H9 (cell line): ENCODE measurements around the gene MS4A15. TPM values are rescaled to one million over a fixed set of nuclear protein-coding genes. Genes with fewer than 3 reads are reported as not detected.

Experiments used
- DNase-seq: peaks from one replicate; pipeline ENCODE4 v3.0.0-alpha.2; 2017
- H2AFZ ChIP-seq: one replicate; pipeline ENCODE4 v1.6.1; 2013; ENCODE audit warnings: mild to moderate bottlenecking, low read length, control low read depth, moderate library complexity
- H2AK5ac ChIP-seq: 2 replicates; pipeline ENCODE4 v1.6.1; 2013; ENCODE audit warnings: low read length, control low read depth, mixed read lengths; ENCODE audit not compliant: insufficient read length
- H2BK120ac ChIP-seq: one replicate; pipeline ENCODE4 v1.6.1; 2013; ENCODE audit warnings: low read depth, mild to moderate bottlenecking, low read length, control low read depth, inconsistent platforms; ENCODE audit not compliant: poor library complexity, severe bottlenecking
- H2BK12ac ChIP-seq: 2 replicates; pipeline ENCODE4 v1.6.1; 2013; ENCODE audit warnings: low read length, control low read depth, mixed read lengths, low read depth; ENCODE audit not compliant: insufficient read length
- H2BK15ac ChIP-seq: 2 replicates; pipeline ENCODE4 v1.6.1; 2013; ENCODE audit warnings: low read depth, low read length, control low read depth
- H2BK20ac ChIP-seq: one replicate; pipeline ENCODE4 v1.6.1; 2013; ENCODE audit warnings: low read depth, mild to moderate bottlenecking, low read length, control low read depth, inconsistent platforms; ENCODE audit not compliant: poor library complexity, severe bottlenecking
- H2BK5ac ChIP-seq: 2 replicates; pipeline ENCODE4 v1.6.1; 2013; ENCODE audit warnings: low read length, control low read depth, mixed read lengths; ENCODE audit not compliant: insufficient read length
- H3K14ac ChIP-seq: 2 replicates; pipeline ENCODE4 v1.6.1; 2013; ENCODE audit warnings: low read length, control low read depth; ENCODE audit not compliant: insufficient read depth
- H3K18ac ChIP-seq: 2 replicates; pipeline ENCODE4 v1.6.1; 2013; ENCODE audit warnings: low read depth, mild to moderate bottlenecking, mixed read lengths, low read length, control low read depth; ENCODE audit not compliant: insufficient read length
- H3K23ac ChIP-seq: 2 replicates; pipeline ENCODE4 v1.6.1; 2013; ENCODE audit warnings: low read length, control low read depth, mixed read lengths, low read depth; ENCODE audit not compliant: insufficient read length
- H3K23me2 ChIP-seq: 2 replicates; pipeline ENCODE4 v1.6.1; 2013; ENCODE audit warnings: low read depth, mild to moderate bottlenecking, mixed read lengths, low read length, control low read depth; ENCODE audit not compliant: insufficient read length, poor library complexity, severe bottlenecking
- H3K27ac ChIP-seq: 2 replicates; pipeline ENCODE4 v1.5.1; 2013; ENCODE audit warnings: low read length, control low read depth, mixed read lengths, low read depth; ENCODE audit not compliant: insufficient read length
- H3K27me3 ChIP-seq: 2 replicates; pipeline ENCODE4 v1.6.1; 2013; ENCODE audit warnings: low read length, control low read depth, inconsistent platforms; ENCODE audit not compliant: insufficient read depth
- H3K4ac ChIP-seq: 2 replicates; pipeline ENCODE4 v1.6.1; 2013; ENCODE audit warnings: low read depth, mild to moderate bottlenecking, control low read depth, inconsistent platforms, low read length, moderate library complexity
- H3K4me1 ChIP-seq: 2 replicates; pipeline ENCODE4 v1.6.1; 2013; ENCODE audit warnings: low read length, control low read depth, inconsistent platforms; ENCODE audit not compliant: insufficient read depth
- H3K4me2 ChIP-seq: 2 replicates; pipeline ENCODE4 v1.6.1; 2013; ENCODE audit warnings: low read length, control low read depth, mixed read lengths; ENCODE audit not compliant: insufficient read length, insufficient read depth
- H3K56ac ChIP-seq: 2 replicates; pipeline ENCODE4 v1.6.1; 2013; ENCODE audit warnings: low read depth, mild to moderate bottlenecking, mixed read lengths, low read length, control low read depth; ENCODE audit not compliant: insufficient read length
- H3K79me1 ChIP-seq: 2 replicates; pipeline ENCODE4 v1.6.1; 2013; ENCODE audit warnings: low read depth, mild to moderate bottlenecking, moderate library complexity, low read length, control low read depth, inconsistent platforms; ENCODE audit not compliant: insufficient read depth, poor library complexity, severe bottlenecking
- H3K79me2 ChIP-seq: 2 replicates; pipeline ENCODE4 v1.6.1; 2013; ENCODE audit warnings: low read length, control low read depth, inconsistent platforms; ENCODE audit not compliant: insufficient read depth
- H3K9ac ChIP-seq: 2 replicates; pipeline ENCODE4 v1.6.1; 2013; ENCODE audit warnings: low read length, control low read depth, mixed read lengths; ENCODE audit not compliant: insufficient read length; ENCODE audit errors: extremely low read depth
- H3K9me3 ChIP-seq: one replicate; pipeline ENCODE4 v1.6.1; 2013; ENCODE audit warnings: low read depth, low read length, inconsistent platforms; ENCODE audit not compliant: control insufficient read depth
- H3T11ph ChIP-seq: one replicate; pipeline ENCODE4 v1.6.1; 2013; ENCODE audit warnings: mild to moderate bottlenecking, low read length, control low read depth, inconsistent platforms
- H4K20me1 ChIP-seq: one replicate; pipeline ENCODE4 v1.6.1; 2013; ENCODE audit not compliant: control insufficient read depth, insufficient read length, insufficient read depth
- H4K5ac ChIP-seq: 2 replicates; pipeline ENCODE4 v1.6.1; 2013; ENCODE audit warnings: low read depth, mild to moderate bottlenecking, mixed read lengths, low read length, control low read depth; ENCODE audit not compliant: insufficient read length
- H4K8ac ChIP-seq: replicated peaks from 2 replicates; pipeline ENCODE4 v1.6.1; 2013; ENCODE audit warnings: low read length, control low read depth, mixed read lengths, low read depth; ENCODE audit not compliant: insufficient read length
- H4K91ac ChIP-seq: 2 replicates; pipeline ENCODE4 v1.6.1; 2013; ENCODE audit warnings: low read depth, mild to moderate bottlenecking, moderate library complexity, mixed read lengths, low read length, control low read depth; ENCODE audit not compliant: insufficient read length
- H3K27ac Mint-ChIP-seq, 3 experiments: 2 replicates in 2 of 3; 3 replicates in 1 of 3; pipeline ENCODE4 v1.8.0; 2020 to 2021; ENCODE audit warnings: mixed read lengths in 3 of 3, mild to moderate bottlenecking in 1 of 3, moderate library complexity in 1 of 3
- H3K27me3 Mint-ChIP-seq: 2 replicates; pipeline ENCODE4 v1.8.0; 2021; ENCODE audit warnings: low read depth, mild to moderate bottlenecking, moderate library complexity, mixed read lengths
- H3K36me3 Mint-ChIP-seq, 3 experiments: 2 replicates in 2 of 3; 3 replicates in 1 of 3; pipeline ENCODE4 v1.8.0; 2020 to 2021; ENCODE audit warnings: low read depth in 3 of 3, mixed read lengths in 3 of 3; ENCODE audit not compliant: insufficient read depth in 1 of 3
- H3K4me1 Mint-ChIP-seq, 2 experiments: 2 replicates each; pipeline ENCODE4 v1.8.0; 2020; ENCODE audit warnings: mixed read lengths in 2 of 2
- H3K4me3 Mint-ChIP-seq, 2 experiments: 2 replicates in 1 of 2; 3 replicates in 1 of 2; pipeline ENCODE4 v1.8.0; 2020 to 2021; ENCODE audit warnings: mild to moderate bottlenecking in 2 of 2, mixed read lengths in 2 of 2, moderate library complexity in 1 of 2
- H3K9me3 Mint-ChIP-seq, 2 experiments: 2 replicates in 1 of 2; 3 replicates in 1 of 2; pipeline ENCODE4 v1.8.0; 2020; ENCODE audit warnings: mild to moderate bottlenecking in 2 of 2, mixed read lengths in 2 of 2, moderate library complexity in 1 of 2
- CTCF ChIP-seq: fragments of 200-600 bp; sonication (generic); conservative IDR thresholded peaks from 3 replicates; pipeline ENCODE4 v1.8.0; 2021; ENCODE audit warnings: antibody characterized with exemption, mild to moderate bottlenecking
- WGBS: extraction: QIAGEN DNeasy Blood & Tissue Kit; methylation state at CpG from one replicate; pipeline ENCODE4 v1.1.7; 2013; ENCODE audit warnings: missing lambda C conversion rate, low lambda C conversion rate, mixed read lengths; ENCODE audit not compliant: insufficient read length; ENCODE audit errors: extremely low coverage; 5-methylcytosine and 5-hydroxymethylcytosine counted together
- total RNA-seq: library from RNA; stranded (reverse); gene quantifications from 2 replicates; pipeline ENCODE4 v1.2.1, GENCODE V29; 2021

MS4A15 gene
- total RNA-seq, 1 experiment from 2014 or later: 0.11 TPM

- WGBS: no CpG with 5 or more reads among the region's 6 CpGs
- Histone ChIP-seq H4K5ac (no peak overlapping the region), H2AFZ (no peak overlapping the region), H2BK12ac (no peak overlapping the region), H2BK120ac (no peak overlapping the region), H3K4ac (no peak overlapping the region), H4K20me1 (no peaks in the 10 kb centered on the region), H3K14ac (no peak overlapping the region), H4K8ac (no peak overlapping the region), H3K27ac (no peak overlapping the region), H2AK5ac (no peak overlapping the region), H3K56ac (no peak overlapping the region), H2BK5ac (no peak overlapping the region), H3K23ac (no peak overlapping the region), H3K79me1 (no peaks in the 10 kb centered on the region), H3T11ph (no peak overlapping the region), H4K91ac (no peak overlapping the region), H2BK15ac (no peak overlapping the region), H3K9me3 (no peaks in the 10 kb centered on the region), H3K4me1 (no peaks in the 10 kb centered on the region), H3K79me2 (no peaks in the 10 kb centered on the region), H3K18ac (no peak overlapping the region), H3K9ac (no peak overlapping the region), H2BK20ac (no peak overlapping the region), H3K27me3 (no peaks in the 10 kb centered on the region; the same call in none of the 2 replicates), H3K4me2 (no peak overlapping the region), H3K23me2 (no peaks in the 10 kb centered on the region)
- H3K4me3 Mint-ChIP-seq: no peak overlapping the region
- DNase-seq: no peak
- no peak for TF ChIP-seq CTCF
- H3K36me3 Mint-ChIP-seq: peaks cover 0 to 8% (median 0%) of the 10 kb centered on the region in 3 experiments; a peak in 2 of 7 replicates
- no peak overlapping the region for H3K27ac Mint-ChIP-seq
- H3K4me1 Mint-ChIP-seq: peaks cover 0 to 3% of the 10 kb centered on the region in 2 experiments; a peak in 1 of 4 replicates
- H3K9me3 Mint-ChIP-seq: peaks cover 3 to 6% of the 10 kb centered on the region in 2 experiments; a peak in 3 of 5 replicates
- H3K27me3 Mint-ChIP-seq: peaks cover 10% of the 10 kb centered on the region
Measured at GRCh38 chr11:60754887-60755286, 1.8 kb upstream of the MS4A15 start.
